Activated T-cell treated with anti-CD3 and anti-CD28 coated beads for 4 hours (primary cell): Measurements from ENCODE around the gene BBS7.
A peak's percentile ranks its signal among the peaks of the same experiment; 100 is the strongest.

ENCODE experiments used
- DNase-seq: peaks from one replicate; pipeline ENCODE4 v3.0.0-alpha.2; 2020

Gene BBS7, protein sequence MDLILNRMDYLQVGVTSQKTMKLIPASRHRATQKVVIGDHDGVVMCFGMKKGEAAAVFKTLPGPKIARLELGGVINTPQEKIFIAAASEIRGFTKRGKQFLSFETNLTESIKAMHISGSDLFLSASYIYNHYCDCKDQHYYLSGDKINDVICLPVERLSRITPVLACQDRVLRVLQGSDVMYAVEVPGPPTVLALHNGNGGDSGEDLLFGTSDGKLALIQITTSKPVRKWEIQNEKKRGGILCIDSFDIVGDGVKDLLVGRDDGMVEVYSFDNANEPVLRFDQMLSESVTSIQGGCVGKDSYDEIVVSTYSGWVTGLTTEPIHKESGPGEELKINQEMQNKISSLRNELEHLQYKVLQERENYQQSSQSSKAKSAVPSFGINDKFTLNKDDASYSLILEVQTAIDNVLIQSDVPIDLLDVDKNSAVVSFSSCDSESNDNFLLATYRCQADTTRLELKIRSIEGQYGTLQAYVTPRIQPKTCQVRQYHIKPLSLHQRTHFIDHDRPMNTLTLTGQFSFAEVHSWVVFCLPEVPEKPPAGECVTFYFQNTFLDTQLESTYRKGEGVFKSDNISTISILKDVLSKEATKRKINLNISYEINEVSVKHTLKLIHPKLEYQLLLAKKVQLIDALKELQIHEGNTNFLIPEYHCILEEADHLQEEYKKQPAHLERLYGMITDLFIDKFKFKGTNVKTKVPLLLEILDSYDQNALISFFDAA

DNA sequence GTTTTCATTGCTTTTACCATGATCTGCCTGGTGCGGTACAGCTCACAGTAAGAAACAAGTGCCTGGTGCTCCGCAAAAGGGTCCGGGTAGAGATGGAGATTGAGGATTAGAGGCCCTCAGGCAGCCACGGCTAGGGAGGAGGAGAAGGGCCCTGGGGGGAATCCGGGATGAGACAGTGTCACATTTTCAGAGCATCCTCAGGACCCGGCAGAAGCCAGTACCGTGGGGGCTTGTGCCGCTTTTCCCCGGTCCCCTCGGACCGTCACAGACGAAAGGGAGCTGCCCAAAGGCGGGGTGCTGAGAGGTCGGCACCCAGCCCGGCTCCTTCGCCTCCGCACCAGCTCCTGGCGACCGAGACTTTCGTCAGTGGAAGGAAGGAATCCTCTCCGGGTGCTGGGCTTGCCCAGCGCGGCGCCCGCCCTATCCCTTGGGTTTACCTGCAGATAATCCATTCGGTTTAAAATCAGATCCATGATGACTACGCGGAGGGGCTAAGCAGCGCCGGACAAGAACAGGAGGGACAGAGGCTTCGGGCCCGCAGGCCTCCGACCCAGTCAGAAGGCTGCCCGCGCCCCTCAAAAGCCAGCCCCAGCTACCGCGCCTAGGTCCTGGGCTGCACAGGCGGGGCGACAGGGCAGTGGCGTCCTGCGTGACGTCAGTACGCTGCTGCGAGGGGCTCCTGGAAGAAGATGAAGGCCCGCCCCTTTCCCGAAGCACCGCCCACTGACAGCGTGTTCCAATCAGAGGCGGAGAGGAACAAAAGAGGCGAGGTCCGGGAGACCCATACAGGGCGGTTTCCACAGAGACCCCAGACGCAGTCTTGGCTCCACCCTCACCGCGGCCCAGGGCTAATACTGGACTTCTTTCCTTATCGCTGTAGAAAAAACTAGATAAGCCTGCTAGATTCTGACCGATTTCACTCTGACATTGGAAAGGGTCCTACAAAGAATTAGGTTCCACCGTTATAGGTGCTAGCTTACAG lies at the start of gene BBS7:
Gene BBS7 (minus strand): TSS at position 634 of the 982 bp plus-strand sequence. CDS start 161 bp downstream, at position 473.
- peak; percentile 98 for DNase-seq

DNA sequence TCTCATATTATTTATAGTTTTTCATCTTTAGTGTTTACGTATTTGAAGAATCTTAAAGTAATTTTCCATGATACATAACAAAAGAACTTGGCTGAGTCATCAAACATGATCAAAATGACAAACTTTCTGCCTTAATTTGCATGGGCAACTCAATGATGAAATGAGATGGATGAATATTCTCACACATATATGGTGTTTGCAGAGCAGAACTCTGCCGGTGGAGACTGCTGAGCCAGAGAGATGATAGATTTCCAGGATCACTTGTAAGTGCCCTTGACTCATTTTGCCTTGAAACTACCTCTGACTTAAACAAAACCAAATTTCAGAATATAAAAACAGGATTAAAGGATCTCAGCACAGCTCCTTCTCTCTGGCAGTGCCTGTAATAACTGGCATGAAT lies 43.4 kb upstream of the BBS7 start:
- no peak for DNase-seq

DNA sequence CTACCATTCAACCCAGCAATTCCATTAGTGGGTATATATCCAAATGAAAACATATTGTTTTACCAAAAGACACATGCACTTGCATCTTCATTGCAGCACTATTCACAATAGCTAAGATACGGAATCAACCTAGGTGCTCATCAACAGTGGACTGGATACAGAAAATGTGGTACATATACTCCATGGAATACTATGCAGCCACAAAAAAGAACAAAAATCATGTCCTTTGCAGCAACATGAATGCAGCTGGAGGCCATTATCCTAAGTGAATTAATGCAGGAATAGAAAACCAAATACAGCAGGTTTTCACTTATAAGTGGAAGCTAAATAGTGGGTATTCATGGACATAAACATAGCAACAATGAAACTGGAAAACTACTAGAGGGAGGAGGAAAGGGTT lies 38.1 kb upstream of the BBS7 start:
- no peak for DNase-seq

DNA sequence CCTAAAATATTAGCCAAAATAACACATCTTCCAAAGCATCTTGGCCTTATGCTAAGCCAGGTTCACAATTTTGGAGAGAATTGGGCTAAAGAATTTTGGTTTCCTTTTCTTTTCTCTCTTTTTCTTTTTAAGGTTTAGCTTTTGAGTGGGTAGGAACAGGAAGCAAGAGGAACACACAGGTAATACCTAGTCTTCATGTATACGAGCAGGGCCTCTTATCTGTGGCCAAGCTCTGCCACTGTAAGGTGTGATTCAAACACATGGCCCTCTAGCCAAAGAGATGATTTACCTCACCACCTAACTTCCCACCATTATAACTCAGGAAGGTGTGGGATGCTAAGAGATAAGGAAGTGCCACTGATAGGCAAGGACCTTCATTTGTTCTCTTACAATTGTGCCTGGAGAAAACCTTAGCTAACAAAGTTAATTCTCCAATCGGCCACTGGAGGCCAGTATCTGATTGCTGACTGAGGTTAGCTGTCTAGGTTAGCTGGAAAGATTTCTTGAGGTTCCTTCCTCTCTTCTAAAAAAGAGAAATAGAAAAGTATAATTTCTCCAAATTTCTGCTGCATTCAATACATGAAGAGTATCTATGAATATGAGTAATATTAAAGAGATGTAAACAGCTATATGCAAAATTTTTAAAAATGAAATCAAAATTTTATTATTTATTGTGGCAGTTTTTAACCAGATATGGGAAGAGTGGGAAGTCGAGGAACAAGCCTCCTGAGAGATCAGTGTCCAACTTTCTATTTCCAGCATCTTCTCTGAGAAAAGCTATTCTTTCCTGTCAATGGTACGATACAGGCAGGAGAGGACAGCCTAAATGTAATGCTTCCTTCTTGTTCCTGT lies 30.1 kb upstream of the BBS7 start:
- DNase-seq, result peak; percentile 42

DNA sequence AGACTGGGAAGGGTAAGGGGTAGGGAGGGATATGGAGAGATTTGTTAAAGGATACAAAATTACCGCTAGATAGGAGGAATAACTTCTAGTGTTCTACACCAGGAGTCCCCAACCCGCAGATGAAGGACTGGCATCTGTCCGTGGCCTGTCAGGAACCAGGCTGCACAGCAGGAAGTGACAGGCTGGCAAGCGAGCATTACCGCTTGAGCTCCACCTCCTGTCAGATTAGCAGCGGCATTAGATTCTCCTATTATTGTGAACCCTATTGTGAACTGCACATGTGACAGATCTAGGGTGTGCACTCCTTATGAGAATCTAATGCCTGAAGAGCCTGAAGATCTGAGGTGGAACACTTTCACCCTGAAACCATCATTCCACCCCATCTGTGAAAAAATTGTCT lies 27.9 kb upstream of the BBS7 start:
- DNase-seq, result no peak

DNA sequence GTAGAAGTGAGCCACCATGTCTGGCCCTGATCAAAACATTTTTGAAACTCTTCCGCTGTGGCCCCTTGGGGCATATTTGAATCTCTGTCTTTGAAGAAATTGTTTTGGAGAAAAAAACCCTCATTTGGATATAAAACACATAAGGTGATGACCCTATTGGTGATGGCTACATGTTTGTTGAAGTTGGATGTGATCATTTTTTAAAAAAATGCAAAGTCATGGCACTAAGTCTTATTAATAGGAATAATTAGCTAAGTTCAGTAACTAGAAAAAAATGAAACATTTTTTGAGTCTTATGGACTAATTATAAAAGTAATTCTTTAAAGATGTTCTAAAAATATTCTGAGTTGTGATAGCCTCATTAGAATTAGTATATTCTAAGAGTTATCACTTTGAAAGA lies 17.9 kb upstream of the BBS7 start:
- no peak for DNase-seq

DNA sequence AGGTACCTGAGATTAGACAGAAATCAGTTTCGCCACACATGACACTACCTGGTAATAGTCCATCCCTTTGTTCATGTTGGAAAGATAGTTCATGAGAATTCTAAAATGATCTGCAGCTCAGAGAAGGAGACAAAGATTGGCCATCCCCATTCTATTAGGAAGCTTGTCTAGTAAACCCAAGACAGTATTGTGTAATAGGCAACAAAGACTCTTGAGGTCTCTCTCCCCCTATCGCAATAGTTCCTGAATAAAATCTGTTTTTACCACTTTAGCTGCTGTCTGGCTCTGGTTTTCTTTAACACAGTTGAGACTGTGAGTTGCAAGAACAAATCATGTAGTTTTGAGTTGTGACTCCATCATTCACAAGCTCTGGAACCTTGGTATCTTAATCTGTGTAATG lies 14.8 kb upstream of the BBS7 start:
- no peak for DNase-seq

DNA sequence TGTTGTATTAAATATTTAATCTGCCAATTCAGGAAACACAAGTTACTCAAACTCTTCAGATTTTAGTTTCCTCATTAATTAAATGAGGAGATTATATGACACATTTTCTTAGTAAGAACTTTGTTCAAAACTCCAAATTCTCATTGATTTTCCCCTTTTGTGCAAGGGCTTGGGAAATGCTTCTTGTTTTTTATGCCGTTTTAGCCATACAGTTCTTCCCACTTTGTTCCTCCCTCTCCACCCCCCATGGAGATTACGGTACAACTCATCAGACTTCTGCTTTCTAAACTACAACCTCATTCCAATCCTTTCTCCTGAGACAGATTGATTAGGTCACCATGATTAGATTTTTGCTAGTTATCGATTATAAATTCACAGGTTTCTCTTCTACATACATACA lies 10.9 kb upstream of the BBS7 start:
- no peak for DNase-seq

DNA sequence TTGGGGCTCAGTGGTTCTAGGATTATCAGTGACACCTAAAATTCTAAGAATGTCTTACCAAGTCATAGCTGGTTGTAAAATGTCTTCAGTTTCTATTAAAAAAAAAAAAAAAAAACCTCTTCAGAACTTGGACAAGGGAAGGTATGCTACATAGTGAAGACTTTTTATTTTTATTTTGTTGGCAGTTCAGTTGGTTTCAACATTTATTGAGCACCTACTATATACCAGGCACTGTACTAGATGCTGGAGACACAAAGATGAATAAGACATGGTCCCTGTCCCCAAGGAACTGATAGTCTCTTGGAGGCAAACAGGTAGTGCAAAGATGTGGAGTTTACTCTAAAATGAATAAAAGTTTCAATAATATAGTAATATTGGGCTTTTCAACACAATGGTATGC lies 8.9 kb upstream of the BBS7 start:
- DNase-seq, result no peak

DNA sequence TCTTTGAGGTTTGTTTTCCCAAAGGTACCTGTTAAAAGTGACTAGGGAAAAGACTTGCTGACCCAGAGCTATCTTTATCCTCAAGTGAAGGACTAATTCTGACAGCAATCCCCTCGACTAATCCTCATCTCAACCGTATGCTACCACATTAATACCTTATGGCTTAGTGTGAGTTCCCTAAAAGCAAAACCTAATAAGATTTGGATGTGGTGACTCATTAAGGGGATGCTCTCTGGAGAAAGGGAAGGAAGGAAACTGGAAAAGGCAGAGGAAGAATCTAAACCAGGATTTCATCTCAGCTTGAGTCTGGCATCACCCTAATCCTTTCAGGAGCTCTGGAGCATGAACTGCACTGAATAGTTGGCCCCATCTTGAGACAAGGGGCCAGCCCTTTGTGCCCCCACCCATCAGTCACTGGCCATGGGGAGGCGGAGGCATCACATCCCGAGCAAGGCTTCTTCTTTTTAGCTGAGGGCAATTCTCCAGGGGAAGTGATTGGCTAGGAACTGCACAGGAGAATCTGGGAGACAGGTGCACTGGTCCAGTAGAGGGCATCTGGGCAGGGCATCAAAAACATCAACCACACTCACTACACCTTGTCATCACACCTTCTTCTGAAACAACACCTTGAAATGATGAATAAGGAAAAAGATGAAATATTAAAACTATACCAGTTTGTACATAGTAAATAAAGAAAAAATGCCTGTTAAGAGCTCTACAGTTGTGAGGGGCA lies 6.9 kb upstream of the BBS7 start:
- DNase-seq, result no peak

DNA sequence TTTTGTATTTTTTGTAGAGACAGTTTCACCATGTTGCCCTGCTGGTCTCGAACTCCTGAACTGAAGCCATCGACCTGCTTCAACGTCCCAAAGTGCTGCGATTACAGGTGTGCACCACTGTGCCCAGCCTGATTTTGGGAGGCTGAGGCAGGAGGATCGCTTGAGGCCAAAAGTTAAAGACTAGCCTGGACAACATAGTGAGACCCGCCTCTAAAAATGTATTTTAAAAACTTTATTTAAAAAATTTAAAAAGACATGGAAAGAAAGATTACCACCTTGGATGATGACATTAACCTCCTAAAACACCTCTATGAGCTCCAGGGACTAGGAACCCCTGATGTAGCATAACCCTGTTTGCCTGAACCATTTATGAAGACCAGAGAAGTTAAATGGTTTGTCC lies 5.8 kb upstream of the BBS7 start:
- no peak for DNase-seq

DNA sequence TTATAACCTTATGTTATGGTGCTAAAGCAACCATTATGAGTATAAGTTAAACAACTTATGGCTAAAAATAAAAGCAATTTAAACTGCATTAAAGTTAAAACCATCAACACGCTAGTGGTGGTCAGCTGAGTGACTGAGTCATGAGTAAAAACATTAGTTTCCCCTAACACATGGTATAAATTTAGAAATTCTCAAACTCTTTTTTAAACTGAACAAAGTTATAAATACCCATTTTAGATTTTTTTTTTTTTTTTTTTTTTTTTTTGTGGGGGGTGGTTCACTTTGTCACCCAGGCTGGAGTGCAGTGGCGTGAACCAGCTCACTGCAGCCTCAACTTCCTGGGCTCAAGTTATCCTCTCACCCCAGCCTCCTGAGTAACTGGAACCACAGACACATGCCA lies 5.4 kb upstream of the BBS7 start:
- no peak for DNase-seq

DNA sequence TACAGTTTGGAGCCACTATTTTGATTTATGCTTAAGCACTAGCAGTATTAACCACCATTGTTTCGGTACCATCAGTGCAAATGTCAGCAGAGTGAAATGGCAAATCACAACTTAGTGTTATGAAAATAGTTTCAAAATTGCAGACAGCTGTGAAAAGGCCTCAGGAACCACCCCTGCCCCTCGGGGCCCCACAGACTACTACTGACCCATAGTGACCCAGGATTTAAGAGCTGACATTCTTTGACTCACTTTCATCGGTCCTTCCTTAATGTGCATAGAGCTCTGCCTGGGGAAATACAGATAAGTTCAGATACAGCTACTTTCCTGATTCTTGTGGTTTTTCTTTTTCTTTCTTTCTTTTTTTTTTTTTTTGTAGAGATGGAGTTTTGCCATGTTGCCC lies 3.3 kb upstream of the BBS7 start:
- DNase-seq, result no peak

DNA sequence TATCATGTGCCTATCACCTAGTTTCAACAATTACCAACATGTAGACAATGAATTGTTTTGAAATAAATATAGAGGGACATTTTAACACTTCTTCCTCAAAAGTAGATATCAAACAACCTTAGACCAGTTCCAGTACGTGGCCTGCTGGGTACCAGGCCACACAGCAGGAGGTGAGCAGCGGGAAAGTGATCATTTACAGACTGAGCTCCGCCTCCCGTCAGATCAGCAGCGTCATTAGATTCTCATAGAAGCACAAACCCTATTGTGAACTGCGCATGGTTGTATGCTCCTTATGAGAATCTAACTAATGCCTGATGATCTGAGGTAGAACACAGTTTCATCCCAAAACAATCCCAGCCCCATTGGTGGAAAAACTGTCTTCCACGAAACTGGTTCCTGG lies 6.5 kb downstream of the BBS7 start:
- DNase-seq, result no peak

DNA sequence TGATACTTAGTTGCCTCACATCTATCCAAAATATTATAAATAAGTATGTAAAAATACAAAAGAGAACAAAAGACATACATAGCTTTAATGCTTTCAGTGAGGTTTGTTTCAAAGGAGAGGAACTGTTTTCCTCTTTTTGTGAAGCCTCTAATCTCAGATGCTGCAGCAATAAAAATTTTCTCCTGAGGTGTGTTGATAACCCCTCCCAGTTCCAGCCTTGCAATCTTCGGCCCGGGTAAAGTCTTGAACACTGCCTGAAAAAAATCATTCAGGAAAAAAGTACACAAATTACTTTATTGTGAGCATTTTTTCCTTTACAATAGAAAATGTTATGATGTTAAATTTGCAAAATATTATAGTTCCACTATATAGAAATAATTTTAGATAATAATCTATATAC lies 8.8 kb downstream of the BBS7 start:
- no peak for DNase-seq

DNA sequence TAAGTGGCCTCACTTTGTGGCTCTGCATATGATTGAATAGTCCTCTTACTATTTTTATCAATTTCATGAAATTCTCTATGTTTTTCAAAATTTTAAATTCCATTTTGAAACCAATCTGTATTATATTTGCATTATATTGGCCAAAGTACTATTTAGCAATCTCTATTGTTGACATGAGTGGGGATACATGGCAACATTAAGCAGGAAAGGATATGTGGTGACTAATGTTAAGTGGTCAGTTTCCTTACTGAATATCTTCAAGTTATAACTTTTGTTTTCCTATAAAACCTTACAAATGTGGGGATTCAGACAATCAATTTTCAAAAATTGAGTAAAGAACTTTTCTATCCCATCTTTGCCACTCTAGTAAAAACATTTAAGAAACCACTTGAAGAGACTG lies 10.2 kb downstream of the BBS7 start:
- DNase-seq, result no peak

DNA sequence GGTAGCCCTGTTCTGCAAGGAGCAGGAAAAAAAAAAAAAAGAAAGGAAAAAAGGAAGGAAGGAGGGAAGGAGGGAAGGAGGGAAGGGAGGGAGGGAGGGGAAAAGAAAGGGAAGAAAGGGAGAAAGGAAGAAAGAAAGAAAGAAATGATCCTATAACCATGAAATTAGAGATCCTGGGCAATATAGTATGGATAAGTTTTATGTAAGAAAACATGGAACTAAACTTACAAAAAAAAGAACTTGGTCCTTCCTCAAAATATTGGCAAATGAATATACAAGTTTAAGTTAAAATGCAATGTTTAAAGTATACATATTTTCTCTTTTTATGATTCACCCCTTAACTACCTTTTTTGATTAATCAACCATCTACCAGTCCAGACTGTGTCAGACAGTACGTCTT lies 18.9 kb downstream of the BBS7 start:
- no peak for DNase-seq

DNA sequence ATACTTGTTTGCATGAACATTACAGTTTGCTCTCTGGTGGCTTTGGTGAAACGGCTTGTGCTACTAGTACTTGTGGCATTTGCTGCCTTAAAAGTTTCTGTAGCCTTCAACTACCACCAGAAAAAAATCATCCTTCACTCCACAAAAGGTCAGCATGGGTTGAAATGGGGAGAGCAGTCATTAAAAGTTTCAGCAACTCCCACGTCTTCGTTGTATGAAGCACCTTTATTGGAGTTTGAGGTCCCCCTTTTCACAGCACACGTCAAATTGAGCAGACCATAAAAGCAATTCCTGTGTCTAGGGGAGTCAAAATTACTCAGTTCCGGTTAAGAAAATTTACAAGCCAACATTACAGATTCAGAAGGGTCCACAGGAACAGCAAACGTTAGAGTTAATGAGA lies 23.6 kb downstream of the BBS7 start:
- DNase-seq, result no peak

DNA sequence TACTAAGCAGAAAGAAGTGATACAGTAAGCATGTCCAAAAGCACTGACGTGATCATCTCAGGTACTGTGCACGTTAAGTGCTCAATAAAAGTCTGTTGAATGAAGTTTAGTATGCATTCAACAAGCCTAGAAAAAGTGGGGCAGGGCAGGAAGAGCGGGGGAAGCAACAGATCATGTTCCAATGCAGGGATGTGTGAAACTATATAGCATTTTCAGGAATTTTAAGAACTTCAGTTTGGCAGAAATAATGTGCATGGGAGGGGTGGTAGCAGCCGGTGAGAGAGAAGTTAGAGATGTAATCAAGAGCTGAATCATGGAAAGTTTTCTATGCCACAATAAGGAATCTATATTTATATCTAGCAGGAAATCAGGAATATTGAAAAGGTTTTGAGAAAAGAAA lies 27.4 kb downstream of the BBS7 start:
- DNase-seq, result no peak

DNA sequence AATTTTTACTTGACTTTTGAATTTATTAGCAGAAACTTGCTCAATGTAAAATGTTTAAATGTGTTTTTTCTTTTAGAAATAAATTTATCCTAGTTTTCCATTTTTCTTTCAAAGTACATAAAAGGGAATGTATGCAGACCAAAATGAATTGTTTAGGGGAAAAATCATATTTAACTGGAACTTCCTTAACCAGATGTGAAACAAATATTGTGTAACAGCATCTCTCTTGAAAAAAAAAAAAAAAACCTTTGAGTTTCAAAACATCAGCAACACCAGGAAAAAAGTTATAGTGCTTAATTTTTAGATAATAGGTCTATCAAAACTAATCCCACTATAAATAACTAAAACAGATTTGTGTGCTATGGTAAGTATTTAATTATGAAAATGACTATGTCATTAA lies 32.1 kb downstream of the BBS7 start:
- DNase-seq, result no peak

DNA sequence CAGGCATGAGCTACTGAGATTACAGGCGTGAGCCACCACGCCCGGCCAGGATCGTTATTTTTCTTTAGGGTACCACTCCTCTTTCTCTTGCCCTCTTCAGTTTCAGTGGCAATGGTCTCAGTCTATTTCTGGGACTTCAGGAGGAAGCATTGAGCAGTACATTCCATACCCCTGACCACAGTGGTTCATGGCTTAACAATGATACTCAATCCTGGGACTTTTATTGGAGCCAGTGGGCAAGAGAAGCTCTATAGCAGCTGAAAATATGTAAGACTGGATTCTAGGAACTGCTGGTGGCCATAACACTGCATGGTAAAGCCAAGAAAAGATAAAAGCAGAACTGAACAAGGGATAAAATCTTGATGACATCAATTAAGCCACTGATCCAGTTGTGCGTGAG lies 40.8 kb downstream of the BBS7 start:
- DNase-seq, result no peak

DNA sequence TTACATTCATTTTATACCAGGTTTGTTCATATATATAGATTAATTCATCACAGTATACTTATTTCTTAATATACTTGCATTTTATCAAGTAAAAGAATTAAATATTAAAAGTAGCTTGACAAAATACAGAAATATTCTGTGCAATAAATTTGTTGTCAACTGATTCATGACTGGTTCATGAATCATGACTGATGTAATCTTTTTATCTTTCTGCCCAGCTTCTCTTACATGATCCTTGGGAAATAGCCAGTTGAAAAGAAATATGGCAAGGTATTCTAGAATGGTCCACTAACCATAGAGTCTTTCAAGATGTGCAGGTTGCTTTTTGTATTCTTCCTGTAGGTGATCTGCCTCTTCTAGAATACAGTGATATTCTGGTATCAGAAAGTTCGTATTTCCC lies 42.4 kb downstream of the BBS7 start:
- DNase-seq, result no peak
